NCI-H82 (cell line): ENCODE measurements around the gene MAP3K4.

Experiments used
- DNase-seq: peaks from one replicate; lab custom pipeline; 2025; lab: John Stamatoyannopoulos, UW

The MAP3K4 gene

GRCh38 chr6:160991406-160992060 is at the start of gene MAP3K4:
Gene MAP3K4, plus strand, starts transcription at chr6:160991769. Its CDS starts 163 bp downstream, at chr6:160991932.
- peak; percentile 86 for DNase-seq

DNA sequence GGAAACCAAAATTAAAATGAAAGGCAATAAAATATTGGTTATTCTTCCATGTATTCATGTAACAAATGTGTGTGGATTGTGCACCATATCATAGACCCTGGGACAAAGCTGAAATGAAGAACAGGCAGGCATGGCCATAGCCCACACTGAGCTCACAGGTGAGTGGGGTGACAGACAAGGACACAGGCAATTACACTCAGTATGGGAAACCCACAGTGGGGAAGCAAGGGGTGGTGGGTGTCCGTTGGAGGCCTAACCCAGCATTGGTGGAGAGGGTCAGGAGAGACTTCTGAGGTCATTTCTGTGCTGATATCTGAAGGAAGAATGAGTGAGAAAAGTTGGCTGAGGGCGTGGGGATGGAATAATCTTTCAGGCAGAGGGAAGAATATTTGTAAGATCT is 47.6 kb upstream of the MAP3K4 start:
- no peak for DNase-seq

DNA sequence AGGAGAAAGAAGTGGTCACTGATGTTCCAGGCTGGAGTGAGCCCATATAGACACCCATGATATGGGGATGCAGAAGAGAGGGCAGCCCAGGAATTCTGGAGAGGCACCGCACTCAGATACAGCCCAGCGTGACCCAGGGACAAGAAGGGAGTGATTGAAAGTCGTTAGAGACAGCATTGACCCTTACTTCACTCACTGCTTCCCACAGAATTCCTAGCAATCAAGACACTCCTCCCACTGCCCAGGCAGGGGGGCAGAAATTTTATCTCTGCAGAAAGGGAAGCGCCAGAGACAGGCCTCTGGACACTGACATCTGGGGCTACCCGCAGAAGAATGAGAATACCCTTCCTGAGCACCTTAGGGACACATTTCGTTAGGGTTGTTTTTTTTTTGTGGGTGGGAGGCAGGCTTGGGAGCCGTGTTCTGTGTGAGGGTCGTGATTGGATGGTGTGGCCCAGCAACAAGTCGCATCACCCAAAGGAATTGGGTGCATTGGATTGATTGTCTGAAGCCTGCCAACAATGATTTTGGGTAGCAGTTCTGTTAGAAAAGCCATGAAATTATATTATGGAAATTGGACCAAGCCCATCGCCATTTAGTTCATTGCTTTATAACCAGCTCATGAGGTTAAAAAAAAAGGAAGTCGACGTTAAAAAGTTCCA is 45.9 kb upstream of the MAP3K4 start:
- no peak for DNase-seq

DNA sequence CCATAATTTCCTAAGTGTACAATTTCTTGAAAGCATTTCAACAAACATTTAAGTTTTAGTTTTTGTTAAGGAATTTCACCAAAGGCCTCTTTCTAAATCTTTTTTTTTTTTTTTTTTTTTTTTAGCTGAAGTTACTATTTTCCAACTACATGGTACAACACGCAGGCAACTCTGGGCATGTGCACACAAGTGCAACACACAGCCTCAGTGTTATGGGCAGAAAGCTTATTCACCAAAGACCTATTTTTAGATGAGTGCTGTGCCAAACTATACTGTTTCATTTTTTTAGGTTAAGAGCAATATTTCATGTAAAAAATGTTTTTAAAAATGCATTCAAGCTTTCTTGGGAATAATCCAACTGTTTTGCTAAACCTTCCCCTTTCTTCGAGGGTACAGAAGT is 42.0 kb upstream of the MAP3K4 start:
- no peak for DNase-seq

- no peak for DNase-seq
These were observed 41.1 kb upstream of the MAP3K4 start for GRCh38 chr6:160950507-160950906.

DNA sequence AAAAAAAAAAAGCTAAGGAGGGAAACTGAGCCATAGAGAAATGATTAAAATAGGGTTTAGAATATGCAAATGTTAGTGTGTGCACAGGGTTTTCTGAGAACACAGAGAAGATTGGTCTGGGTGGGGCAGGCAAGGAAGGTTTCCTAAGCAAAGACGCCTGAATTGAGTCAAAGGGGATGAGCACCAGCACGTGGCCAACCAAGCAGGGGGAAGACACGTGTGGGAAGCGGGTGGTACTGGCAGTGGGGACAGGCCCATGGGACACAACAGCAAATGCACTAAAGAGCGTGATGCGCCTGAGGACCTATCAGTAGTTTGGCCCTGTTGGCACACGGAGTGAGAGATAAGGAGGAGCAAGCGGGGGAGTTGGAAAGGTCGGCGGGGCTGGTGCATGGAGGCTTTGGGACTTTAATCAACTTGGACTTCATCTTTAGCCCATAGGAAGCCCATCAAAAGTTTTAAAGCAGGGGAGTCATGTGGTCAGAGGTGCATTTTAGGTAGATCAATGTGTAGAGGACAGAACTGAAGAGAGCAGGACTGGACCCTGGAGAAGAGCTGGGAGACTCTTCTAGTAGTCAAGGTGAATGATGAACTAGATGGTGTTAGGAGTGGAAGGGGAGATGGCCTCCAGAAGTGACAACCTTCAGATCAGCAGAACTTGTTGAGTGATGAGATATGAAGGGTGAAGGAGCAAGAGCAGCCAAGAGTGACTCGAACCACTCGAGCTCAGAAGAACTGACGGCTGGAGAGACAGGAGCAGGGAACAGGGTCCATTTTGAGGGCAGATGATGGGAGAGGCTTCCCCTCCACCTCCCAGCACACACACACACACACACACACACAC is 40.2 kb upstream of the MAP3K4 start:
- DNase-seq, result no peak

GRCh38 chr6:160952633-160953281 is 38.8 kb upstream of the MAP3K4 start:
- DNase-seq, result no peak

DNA sequence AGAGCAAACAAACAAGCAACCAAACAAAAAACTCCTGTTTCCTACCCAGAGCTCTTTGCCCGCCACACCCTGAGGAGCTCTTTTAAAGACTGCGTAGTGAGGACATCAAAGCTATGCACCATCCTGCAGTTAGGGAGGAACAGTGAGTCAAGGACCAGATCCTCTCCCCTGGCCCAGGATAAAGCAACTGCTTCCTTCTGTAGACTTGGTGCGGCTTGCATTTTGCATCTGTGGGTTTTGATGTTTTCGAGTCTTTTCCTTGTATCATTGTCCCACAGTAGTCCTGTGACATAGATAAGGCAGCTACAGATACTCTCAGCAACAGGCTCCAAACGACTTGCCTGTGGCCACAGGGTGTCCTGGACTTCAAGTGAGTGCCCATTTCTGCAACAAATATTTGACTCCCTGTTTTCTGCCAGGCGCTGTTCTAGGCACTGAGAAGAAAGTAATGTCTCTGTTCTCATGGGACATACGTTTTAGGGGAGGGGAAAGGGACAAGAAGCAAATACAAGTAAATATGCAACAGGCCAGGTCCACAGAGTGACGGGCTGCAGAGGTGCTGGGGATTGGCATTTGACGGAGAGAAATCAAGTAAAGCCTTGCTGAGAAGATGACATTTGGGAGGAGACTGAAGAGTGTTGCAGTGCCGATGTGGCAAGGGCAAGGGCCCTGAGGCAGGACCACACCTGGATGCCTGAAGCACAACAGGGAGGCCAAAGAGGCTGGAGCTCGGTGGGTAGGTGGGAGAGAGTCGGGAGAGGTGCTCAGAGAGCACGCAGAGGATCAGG is 35.9 kb upstream of the MAP3K4 start:
- no peak for DNase-seq

GRCh38 chr6:160956300-160957035 is 35.1 kb upstream of the MAP3K4 start:
- DNase-seq, result no peak

DNA sequence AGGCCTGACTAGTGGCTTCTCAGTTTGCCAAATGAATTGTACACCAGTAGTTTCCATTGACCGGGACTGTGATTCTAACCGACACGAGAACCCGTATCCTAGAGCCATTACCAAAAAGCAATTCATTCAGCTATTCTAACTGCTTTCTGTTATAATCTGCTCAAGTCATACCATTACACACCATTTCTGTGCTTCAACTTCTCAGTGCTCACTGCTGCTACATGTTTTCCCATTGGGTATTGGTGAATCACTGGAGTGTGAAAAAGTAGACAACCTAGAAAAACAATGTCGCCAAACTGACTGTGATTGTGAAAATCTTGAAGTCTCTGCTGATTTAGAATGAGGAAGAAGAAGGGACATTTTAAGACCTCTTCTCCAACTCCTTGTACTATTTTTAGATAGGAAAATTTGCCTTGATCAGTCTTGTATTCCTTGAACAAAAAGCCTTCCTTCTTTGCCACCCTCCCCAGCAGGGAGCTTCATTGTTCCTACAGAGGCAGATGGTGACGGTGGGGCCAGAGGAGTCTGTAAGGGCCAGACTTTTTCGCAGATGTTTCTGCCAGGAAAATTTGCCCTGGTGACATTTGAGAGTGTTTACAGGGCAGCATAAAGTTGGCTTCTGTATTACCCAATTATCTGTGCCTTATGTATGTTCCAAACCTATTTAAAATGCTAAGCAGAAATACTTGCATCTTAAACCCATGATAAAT is 31.7 kb upstream of the MAP3K4 start:
- peak; percentile 87 for DNase-seq

- DNase-seq, result no peak
These were observed 30.7 kb upstream of the MAP3K4 start for GRCh38 chr6:160960839-160961238.

DNA sequence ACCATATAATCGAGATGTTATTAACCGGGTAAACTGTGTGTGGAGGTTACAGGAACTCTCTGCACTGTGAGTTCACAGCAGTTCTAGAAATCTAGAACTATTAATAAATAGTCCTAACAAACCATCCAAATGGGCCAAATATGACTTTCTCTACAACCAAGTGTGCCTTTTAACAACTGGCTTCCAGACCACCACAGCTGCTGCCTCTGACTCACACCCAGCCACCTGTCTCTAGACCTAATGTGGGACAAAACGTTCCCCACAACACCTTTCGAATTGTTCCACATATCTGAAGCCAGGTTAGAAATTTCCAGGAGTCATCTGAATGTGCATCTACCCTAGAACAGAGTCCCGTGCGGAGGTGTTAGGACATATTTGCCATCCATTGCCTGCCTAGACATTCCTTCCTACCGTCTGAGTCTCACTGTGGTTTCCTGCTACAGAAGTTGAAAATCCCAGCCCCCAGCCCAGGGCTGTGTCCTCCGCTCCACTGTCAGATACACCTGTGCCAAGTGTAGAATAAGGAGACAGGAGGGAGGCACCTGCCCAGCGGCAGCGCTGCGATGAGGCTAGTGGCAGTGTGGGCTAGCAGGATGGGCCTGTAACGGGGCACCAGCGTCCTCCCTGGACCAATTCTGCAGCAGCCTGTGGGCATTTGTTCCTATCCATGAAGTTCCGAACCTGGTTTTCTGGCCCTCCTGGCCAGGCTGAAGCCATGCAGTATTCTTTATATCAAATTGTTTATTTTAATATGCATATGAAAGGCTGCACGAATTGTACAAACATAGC is 28.5 kb upstream of the MAP3K4 start:
- no peak for DNase-seq

GRCh38 chr6:160963651-160964050 is 27.9 kb upstream of the MAP3K4 start:
- DNase-seq, result no peak

DNA sequence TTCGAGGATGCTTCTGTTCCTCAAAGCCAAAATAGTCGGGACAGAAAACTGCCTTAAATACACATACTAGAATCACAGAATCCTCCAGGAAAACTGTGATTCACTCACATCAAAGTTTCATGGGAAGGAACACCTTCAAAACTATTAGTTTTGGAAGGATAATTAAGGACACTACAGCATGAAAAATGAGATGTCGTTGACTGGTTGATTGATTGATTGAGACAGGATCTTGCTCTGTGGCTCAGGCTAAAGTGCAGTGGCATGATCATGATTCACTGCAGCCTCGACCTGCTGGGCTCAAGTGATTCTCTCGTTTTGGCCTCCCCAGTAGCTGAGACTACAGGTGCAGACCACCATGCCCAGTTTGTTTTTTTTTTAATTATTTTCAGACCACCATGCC is 25.7 kb upstream of the MAP3K4 start:
- DNase-seq, result no peak

DNA sequence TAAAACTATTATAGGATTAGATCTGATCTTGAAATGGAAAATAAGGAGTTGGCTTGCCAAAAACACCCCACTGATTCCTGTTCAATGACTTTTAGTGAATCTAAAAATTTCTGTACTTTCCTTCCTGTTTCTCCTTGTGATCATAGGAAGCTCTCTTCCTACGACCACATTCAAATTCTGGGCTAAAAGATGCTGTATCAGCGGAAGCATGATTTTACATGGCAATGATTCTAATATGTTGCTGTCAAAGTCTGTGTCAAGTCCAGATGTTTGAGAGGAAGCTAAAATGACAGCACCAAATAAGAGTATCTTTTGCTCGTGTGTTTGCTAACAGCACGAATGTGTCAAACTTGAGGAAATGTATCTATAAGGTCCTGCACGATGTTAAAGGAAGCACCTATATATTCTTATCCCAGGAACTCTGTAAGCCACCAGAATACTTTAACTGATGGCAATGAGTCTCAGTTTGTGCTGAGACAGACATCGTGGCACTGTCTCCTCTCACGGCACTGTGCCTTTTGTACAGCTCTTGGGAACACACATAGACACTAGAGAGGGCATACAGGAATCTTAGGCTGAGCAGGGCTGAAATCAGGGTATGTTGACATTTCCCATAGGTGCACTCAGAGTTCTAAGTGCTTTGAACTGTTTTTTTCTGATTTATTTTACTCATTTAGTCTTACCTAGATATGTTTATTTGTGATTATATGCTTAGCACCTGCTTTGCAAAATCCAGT is 24.9 kb upstream of the MAP3K4 start:
- no peak for DNase-seq

DNA sequence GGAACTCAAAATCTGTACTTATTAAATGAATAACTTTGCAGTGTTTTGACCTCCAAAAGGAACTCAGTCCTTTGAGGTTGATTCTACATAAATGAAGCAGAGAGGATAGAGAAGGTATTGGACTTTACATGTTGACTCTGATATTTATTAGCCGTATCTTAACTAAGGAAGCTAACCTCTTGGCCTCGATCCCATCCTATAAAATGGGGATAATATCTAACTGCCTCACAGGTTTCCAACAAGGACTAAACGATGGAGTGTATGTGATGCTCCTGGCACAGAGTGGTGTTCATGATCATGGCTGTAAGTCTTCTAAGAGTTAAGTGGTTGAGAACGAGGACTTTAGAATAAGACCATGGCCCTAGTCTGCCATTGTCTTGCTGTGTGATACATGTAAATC is 24.2 kb upstream of the MAP3K4 start:
- DNase-seq, result no peak

GRCh38 chr6:160967833-160968232 is 23.7 kb upstream of the MAP3K4 start:
- DNase-seq, result no peak

DNA sequence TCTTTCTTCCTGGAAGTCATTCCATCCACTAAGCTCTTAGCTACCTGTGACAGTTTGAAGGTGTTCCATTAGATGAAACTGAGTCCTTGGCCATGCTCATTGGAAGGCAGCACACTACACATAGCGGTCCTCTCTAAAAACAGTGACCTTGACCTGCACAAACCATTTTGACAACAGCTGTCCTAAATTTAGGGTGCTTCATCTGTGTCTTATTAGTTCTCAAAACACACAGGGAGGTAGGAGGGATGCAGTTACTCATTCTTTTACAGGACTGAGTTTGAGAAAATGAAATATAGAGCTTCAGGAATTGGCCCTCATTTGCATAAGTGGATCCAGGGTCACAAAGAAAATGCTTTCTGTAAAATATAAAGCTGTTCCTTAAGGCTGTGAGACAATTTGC is 20.4 kb upstream of the MAP3K4 start:
- DNase-seq, result no peak

- DNase-seq, result no peak
These were observed 19.5 kb upstream of the MAP3K4 start for GRCh38 chr6:160972111-160972510.
